ENCODE data around the gene COQ8A. TPM values are rescaled to one million over a fixed set of nuclear protein-coding genes. Genes with fewer than 3 reads are reported as not detected.

The COQ8A gene
- total and polyA plus RNA-seq, 4 experiments from 2014 or later = 43.5 to 70.7 (median 59.3) TPM

- no peak for DNase-seq
- Mint-ChIP-seq H3K4me1 (no peaks in the 10 kb centered on the region), H3K27me3 (no peaks in the 10 kb centered on the region), H3K4me3 (no peak overlapping the region), H3K9me3 (no peaks in the 10 kb centered on the region), H3K27ac (no peak overlapping the region), H3K36me3 (no peaks in the 10 kb centered on the region)
- CTCF ChIA-PET (ENCODE audit: partially characterized antibody) = no interaction called here
- intact Hi-C loops (cut with micrococcal nuclease) = no loop called here
- H3K9me3 ChIP-seq (ENCODE audit: control insufficient read depth in 1 of 2, low read length in 2 of 2) = no peaks in the 10 kb centered on the region
- H3K27ac ChIP-seq (ENCODE audit: low read depth, low read length) = no peak overlapping the region
- no peaks in the 10 kb centered on the region for H3K27me3 ChIP-seq (ENCODE audit: insufficient read depth, low read length)
- POLR2A ChIA-PET (ENCODE audit: partially characterized antibody) = no interaction called here
- H3K4me1 ChIP-seq (ENCODE audit: insufficient read depth, low read length) = no peaks in the 10 kb centered on the region
- H3K36me3 ChIP-seq (ENCODE audit: insufficient read depth, low read length) = no peaks in the 10 kb centered on the region
- H3K4me3 ChIP-seq (ENCODE audit: low read length in 2 of 2) = no peak overlapping the region
Observed at GRCh38 chr1:226908913-226909312, 31.2 kb upstream of the COQ8A start.

- no peaks in the 10 kb centered on the region for H3K27me3 ChIP-seq (ENCODE audit: insufficient read depth, low read length)
- Mint-ChIP-seq H3K27ac (no peak overlapping the region), H3K27me3 (no peaks in the 10 kb centered on the region), H3K36me3 (no peaks in the 10 kb centered on the region), H3K9me3 (no peaks in the 10 kb centered on the region), H3K4me1 (no peaks in the 10 kb centered on the region), H3K4me3 (no peak overlapping the region)
- H3K27ac ChIP-seq (ENCODE audit: low read depth, low read length) = no peak overlapping the region
- no peaks in the 10 kb centered on the region for H3K36me3 ChIP-seq (ENCODE audit: insufficient read depth, low read length)
- H3K4me1 ChIP-seq (ENCODE audit: insufficient read depth, low read length) = no peaks in the 10 kb centered on the region
- no peaks in the 10 kb centered on the region for H3K9me3 ChIP-seq (ENCODE audit: control insufficient read depth in 1 of 2, low read length in 2 of 2)
- DNase-seq = peak in 4 of 5 donors; percentile 9 to 14 (median 12)
- H3K4me3 ChIP-seq (ENCODE audit: low read length in 2 of 2) = no peak overlapping the region
- ChIA-PET POLR2A (ENCODE audit: partially characterized antibody) (interaction anchor here (3.0 kb wide), 1 partner anchor 27 kb away, joined by 18 read pairs; the partner anchor contains the start of gene COQ8A), CTCF (ENCODE audit: partially characterized antibody) (interaction anchor here (0.9 to 1.5 kb wide), 5 partner anchors 10 to 79 kb away, joined by 3 to 7 read pairs (median 4); partner anchors contain the start of gene COQ8A)
- intact Hi-C loops (cut with micrococcal nuclease) = loop anchor here (5.0 kb wide), 1 partner anchor 630 kb away; no protein-coding TSS in a partner anchor
Observed at GRCh38 chr1:226912587-226913176, 27.4 kb upstream of the COQ8A start.

- intact Hi-C loops (cut with micrococcal nuclease) = no loop called here
- H3K4me1 ChIP-seq (ENCODE audit: insufficient read depth, low read length) = no peaks in the 10 kb centered on the region
- no peaks in the 10 kb centered on the region for H3K36me3 ChIP-seq (ENCODE audit: insufficient read depth, low read length)
- no peak for DNase-seq
- H3K9me3 ChIP-seq (ENCODE audit: control insufficient read depth in 1 of 2, low read length in 2 of 2) = no peaks in the 10 kb centered on the region
- Mint-ChIP-seq H3K4me1 (no peaks in the 10 kb centered on the region), H3K27me3 (no peaks in the 10 kb centered on the region), H3K9me3 (no peaks in the 10 kb centered on the region), H3K4me3 (no peak overlapping the region), H3K36me3 (no peaks in the 10 kb centered on the region), H3K27ac (no peak overlapping the region)
- no peaks in the 10 kb centered on the region for H3K27me3 ChIP-seq (ENCODE audit: insufficient read depth, low read length)
- ChIA-PET POLR2A (ENCODE audit: partially characterized antibody) (no interaction called here), CTCF (ENCODE audit: partially characterized antibody) (no interaction called here)
- no peak overlapping the region for H3K27ac ChIP-seq (ENCODE audit: low read depth, low read length)
- H3K4me3 ChIP-seq (ENCODE audit: low read length in 2 of 2) = no peak overlapping the region
Observed at GRCh38 chr1:226915672-226915995, 24.5 kb upstream of the COQ8A start.

GRCh38 chr1:226916497-226916896 lies 23.6 kb upstream of the COQ8A start:
- no peaks in the 10 kb centered on the region for H3K36me3 Mint-ChIP-seq
- ChIA-PET CTCF (ENCODE audit: partially characterized antibody) (no interaction called here), POLR2A (ENCODE audit: partially characterized antibody) (no interaction called here)
- DNase-seq = no peak
- no peaks in the 10 kb centered on the region for H3K9me3 ChIP-seq (ENCODE audit: control insufficient read depth in 1 of 2, low read length in 2 of 2)
- H3K4me3 Mint-ChIP-seq = no peak overlapping the region
- H3K4me1 ChIP-seq (ENCODE audit: insufficient read depth, low read length) = no peaks in the 10 kb centered on the region
- H3K4me3 ChIP-seq (ENCODE audit: low read length in 2 of 2) = no peak overlapping the region
- H3K27ac ChIP-seq (ENCODE audit: low read depth, low read length) = no peak overlapping the region
- H3K4me1 Mint-ChIP-seq = no peaks in the 10 kb centered on the region
- no peaks in the 10 kb centered on the region for H3K36me3 ChIP-seq (ENCODE audit: insufficient read depth, low read length)
- H3K27ac Mint-ChIP-seq = no peak overlapping the region
- no peaks in the 10 kb centered on the region for H3K9me3 Mint-ChIP-seq
- H3K27me3 ChIP-seq (ENCODE audit: insufficient read depth, low read length) = no peaks in the 10 kb centered on the region
- no peaks in the 10 kb centered on the region for H3K27me3 Mint-ChIP-seq
- intact Hi-C loops (cut with micrococcal nuclease) = no loop called here

GRCh38 chr1:226919587-226919986 lies 20.5 kb upstream of the COQ8A start:
- no peak overlapping the region for H3K27ac ChIP-seq (ENCODE audit: low read depth, low read length)
- ChIA-PET POLR2A (ENCODE audit: partially characterized antibody) (no interaction called here), CTCF (ENCODE audit: partially characterized antibody) (no interaction called here)
- no peak overlapping the region for H3K4me3 ChIP-seq (ENCODE audit: low read length in 2 of 2)
- no peak overlapping the region for H3K27ac Mint-ChIP-seq
- DNase-seq = no peak
- H3K9me3 Mint-ChIP-seq = no peaks in the 10 kb centered on the region
- H3K9me3 ChIP-seq (ENCODE audit: control insufficient read depth in 1 of 2, low read length in 2 of 2) = no peaks in the 10 kb centered on the region
- peaks cover 0 to 2% of the 10 kb centered on the region in 2 donors for H3K27me3 Mint-ChIP-seq
- H3K4me1 ChIP-seq (ENCODE audit: insufficient read depth, low read length) = no peaks in the 10 kb centered on the region
- no peaks in the 10 kb centered on the region for H3K27me3 ChIP-seq (ENCODE audit: insufficient read depth, low read length)
- H3K4me3 Mint-ChIP-seq = no peak overlapping the region
- H3K36me3 Mint-ChIP-seq = no peaks in the 10 kb centered on the region
- H3K36me3 ChIP-seq (ENCODE audit: insufficient read depth, low read length) = no peaks in the 10 kb centered on the region
- H3K4me1 Mint-ChIP-seq = no peaks in the 10 kb centered on the region
- intact Hi-C loops (cut with micrococcal nuclease) = no loop called here

- Histone ChIP-seq H3K27me3 (ENCODE audit: insufficient read depth, low read length) (no peaks in the 10 kb centered on the region), H3K4me1 (ENCODE audit: insufficient read depth, low read length) (no peaks in the 10 kb centered on the region), H3K4me3 (ENCODE audit: low read length in 2 of 2) (no peak overlapping the region), H3K27ac (ENCODE audit: low read depth, low read length) (no peak overlapping the region), H3K36me3 (ENCODE audit: insufficient read depth, low read length) (no peaks in the 10 kb centered on the region), H3K9me3 (ENCODE audit: control insufficient read depth in 1 of 2, low read length in 2 of 2) (no peaks in the 10 kb centered on the region)
- Mint-ChIP-seq H3K4me3 (peak overlapping the region in 1 of 8 donors; percentile 13), H3K4me1 (no peaks in the 10 kb centered on the region), H3K36me3 (no peaks in the 10 kb centered on the region), H3K27me3 (peaks cover under 1 to 3% of the 10 kb centered on the region in 2 donors), H3K27ac (no peak overlapping the region), H3K9me3 (no peaks in the 10 kb centered on the region)
- ChIA-PET CTCF (ENCODE audit: partially characterized antibody) (no interaction called here), POLR2A (ENCODE audit: partially characterized antibody) (no interaction called here)
- intact Hi-C loops (cut with micrococcal nuclease) = no loop called here
- DNase-seq = no peak
Observed at GRCh38 chr1:226919995-226920394, 20.1 kb upstream of the COQ8A start.

- H3K9me3 Mint-ChIP-seq = no peaks in the 10 kb centered on the region
- H3K27ac Mint-ChIP-seq = peak overlapping the region in 1 of 7 donors; percentile 49
- Histone ChIP-seq H3K36me3 (ENCODE audit: insufficient read depth, low read length) (no peaks in the 10 kb centered on the region), H3K4me1 (ENCODE audit: insufficient read depth, low read length) (no peaks in the 10 kb centered on the region), H3K4me3 (ENCODE audit: low read length in 2 of 2) (no peak overlapping the region), H3K27ac (ENCODE audit: low read depth, low read length) (no peak overlapping the region), H3K9me3 (ENCODE audit: control insufficient read depth in 1 of 2, low read length in 2 of 2) (no peaks in the 10 kb centered on the region), H3K27me3 (ENCODE audit: insufficient read depth, low read length) (no peaks in the 10 kb centered on the region)
- intact Hi-C loops (cut with micrococcal nuclease) = no loop called here
- H3K27me3 Mint-ChIP-seq = peaks cover 2 to 4% of the 10 kb centered on the region in 2 donors
- ChIA-PET POLR2A (ENCODE audit: partially characterized antibody) (no interaction called here), CTCF (ENCODE audit: partially characterized antibody) (no interaction called here)
- DNase-seq = no peak
- no peaks in the 10 kb centered on the region for H3K4me1 Mint-ChIP-seq
- no peaks in the 10 kb centered on the region for H3K36me3 Mint-ChIP-seq
- H3K4me3 Mint-ChIP-seq = peak overlapping the region in 1 of 8 donors; percentile 13
Observed at GRCh38 chr1:226920446-226920894, 19.6 kb upstream of the COQ8A start.

All from CD4-positive, alpha-beta memory T cell (primary cell).